Spleen (tissue), 7 donors: ENCODE measurements around the gene LRFN2.

ENCODE experiments used
- POLR2A ChIP-seq, 3 donors: fragments of 450-650 bp; IDR thresholded peaks; one replicate each; pipeline ENCODE4 v1.5.1; 2017; ENCODE audit warnings: antibody characterized with exemption in 3 of 3, mild to moderate bottlenecking in 1 of 3
- TF ChIP-seq, protein P1 (sequence below), 11 experiments: fragments of 200-600 bp in 7 of 11; fragments of 450-650 bp in 4 of 11; sonication (generic) in 4 of 11; IDR thresholded peaks in 8 of 11; conservative IDR thresholded peaks in 3 of 11; 1 replicate in 7 of 11; 2 replicates in 4 of 11; pipeline versions ENCODE4 v1.4.0 to v1.8.0; 2016 to 2021; ENCODE audit warnings: antibody characterized with exemption in 11 of 11, inconsistent platforms in 4 of 11, mild to moderate bottlenecking in 1 of 11
- donor health status: DM: no; HTN: no; CAD: no; lungs with moderate emphysema.
- donor health status: DM: no; HTN: no; CAD: no.
- donor health status: DM: no; HTN: no; CAD: no.

DNA sequence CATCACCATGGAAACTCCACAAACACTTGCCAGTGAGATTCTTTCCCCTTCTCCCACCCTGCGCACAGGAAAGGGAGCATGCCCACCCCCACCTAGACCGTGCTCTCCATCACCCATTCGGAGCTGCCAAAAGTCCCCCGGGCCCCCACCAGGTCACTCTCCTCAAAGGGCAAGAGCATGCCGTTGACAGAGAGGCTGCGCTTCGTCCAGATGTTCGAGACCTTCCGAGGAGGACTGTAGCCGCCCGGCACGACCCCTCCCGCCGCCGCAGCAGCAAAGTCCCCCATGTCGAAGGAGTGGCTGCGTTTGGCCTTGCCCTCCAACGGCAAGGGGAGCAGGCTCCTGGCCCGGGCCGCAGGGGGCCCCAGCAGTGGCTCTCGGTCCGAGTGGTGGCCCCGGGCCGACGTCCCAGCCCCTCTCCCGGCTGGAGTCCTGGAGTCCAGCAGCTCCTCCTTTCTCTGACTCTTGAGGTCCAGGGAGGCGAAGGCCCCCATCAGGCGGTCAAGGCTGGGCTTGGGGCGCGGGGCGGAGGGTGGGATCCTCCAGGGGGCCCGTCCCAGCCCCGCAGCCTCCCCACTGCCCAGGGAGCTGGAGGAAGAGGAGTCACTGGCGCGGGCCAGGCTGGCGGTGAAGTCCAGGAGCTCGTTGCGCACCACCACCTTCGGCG lies 195.2 kb downstream of the LRFN2 start:
- TF ChIP-seq, protein P1, sequence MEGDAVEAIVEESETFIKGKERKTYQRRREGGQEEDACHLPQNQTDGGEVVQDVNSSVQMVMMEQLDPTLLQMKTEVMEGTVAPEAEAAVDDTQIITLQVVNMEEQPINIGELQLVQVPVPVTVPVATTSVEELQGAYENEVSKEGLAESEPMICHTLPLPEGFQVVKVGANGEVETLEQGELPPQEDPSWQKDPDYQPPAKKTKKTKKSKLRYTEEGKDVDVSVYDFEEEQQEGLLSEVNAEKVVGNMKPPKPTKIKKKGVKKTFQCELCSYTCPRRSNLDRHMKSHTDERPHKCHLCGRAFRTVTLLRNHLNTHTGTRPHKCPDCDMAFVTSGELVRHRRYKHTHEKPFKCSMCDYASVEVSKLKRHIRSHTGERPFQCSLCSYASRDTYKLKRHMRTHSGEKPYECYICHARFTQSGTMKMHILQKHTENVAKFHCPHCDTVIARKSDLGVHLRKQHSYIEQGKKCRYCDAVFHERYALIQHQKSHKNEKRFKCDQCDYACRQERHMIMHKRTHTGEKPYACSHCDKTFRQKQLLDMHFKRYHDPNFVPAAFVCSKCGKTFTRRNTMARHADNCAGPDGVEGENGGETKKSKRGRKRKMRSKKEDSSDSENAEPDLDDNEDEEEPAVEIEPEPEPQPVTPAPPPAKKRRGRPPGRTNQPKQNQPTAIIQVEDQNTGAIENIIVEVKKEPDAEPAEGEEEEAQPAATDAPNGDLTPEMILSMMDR (IDR thresholded peaks at IDR 0.05 in 8 of 11, conservative IDR thresholded peaks at IDR 0.05 in 3 of 11), result no peak
- no peak for TF ChIP-seq POLR2A (IDR thresholded peaks at IDR 0.05)
